ENCODE measurements around the gene CLDN7. TPM values are rescaled to one million over a fixed set of nuclear protein-coding genes. Genes with fewer than 3 reads are reported as not detected.
A peak's percentile ranks its signal among the peaks of the same experiment; 100 is the strongest.

Gene CLDN7, protein sequence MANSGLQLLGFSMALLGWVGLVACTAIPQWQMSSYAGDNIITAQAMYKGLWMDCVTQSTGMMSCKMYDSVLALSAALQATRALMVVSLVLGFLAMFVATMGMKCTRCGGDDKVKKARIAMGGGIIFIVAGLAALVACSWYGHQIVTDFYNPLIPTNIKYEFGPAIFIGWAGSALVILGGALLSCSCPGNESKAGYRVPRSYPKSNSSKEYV
- total RNA-seq: 0.10 TPM

DNA sequence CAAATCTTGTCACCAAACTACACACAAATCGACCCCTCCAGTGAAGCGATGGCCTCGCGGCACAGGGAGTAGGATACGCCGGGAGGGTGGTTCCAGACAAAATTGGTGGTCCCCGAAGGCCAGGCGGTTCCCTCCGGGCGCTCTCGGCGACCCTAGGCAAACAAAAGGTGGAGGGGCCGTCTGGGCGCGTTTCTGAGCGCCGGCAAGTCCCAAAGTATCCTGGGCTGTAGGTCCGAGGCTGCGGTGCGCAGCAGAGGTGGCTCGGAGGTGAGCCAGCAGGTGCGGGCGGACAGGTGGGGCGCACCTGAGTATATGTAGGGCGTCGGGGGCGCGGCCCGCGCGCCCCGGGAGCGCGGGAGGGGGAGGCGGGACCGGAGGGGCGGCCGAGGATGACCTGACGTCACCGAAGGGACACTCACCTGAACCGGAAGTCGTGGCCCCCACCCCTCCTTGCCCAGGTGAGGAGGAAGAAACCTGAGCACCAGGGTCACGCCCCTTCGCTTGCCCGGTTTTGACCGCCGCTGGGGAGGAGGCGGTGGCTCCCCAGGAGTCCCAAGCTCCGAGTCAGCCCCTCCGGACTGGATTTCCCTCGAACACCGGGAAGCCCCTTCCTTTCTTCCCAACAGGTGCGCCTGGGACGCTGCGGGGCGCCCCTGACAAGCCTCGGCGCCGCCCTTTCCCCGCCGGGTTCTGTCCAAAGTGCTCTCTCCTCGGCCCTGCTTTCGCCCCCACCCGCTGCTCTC, at the start of gene CLDN7:
TSS of gene CLDN7 (minus strand) at position 287 of the 743 bp plus-strand sequence. CDS start 435 bp downstream, outside the sequence.
- Histone ChIP-seq H3K4me3 (ENCODE audit: low read length) (peak within 1 kb of the TSS; percentile 30), H3K9me3 (ENCODE audit: low read depth, low read length) (no peaks in the 10 kb centered on the region), H3K4me1 (ENCODE audit: insufficient read depth, low read length) (peaks cover 38% of the 10 kb centered on the region), H3K27me3 (ENCODE audit: insufficient read depth, low read length) (peaks cover 28% of the 10 kb centered on the region)

DNA sequence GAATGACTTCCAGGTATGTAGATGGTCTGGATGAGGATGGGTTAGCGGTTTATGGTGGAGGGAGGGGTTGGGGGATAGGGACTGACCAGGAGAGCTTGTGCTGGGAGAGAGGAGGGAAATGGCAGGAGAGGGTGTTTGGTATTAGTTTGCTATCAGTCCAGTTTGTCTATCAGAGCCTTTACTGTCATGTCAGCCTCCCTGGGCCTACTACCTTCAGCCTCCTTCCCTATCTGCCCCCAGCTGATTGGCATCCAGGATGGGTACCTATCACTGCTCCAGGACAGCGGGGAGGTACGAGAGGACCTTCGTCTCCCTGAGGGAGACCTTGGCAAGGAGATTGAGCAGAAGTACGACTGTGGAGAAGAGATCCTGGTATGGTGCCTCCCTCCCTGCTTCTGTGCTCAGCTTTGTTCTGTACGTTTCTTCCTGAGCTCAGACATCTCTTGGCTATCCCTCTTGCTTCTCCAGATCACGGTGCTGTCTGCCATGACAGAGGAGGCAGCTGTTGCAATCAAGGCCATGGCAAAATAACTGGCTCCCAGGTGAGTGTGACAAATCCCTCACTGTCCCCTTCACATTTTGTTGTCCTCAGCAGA, 48.9 kb upstream of the CLDN7 start:
- H3K4me1 ChIP-seq (ENCODE audit: insufficient read depth, low read length): peaks cover 72% of the 10 kb centered on the region
- H3K4me3 ChIP-seq (ENCODE audit: low read length): no peak overlapping the region
- H3K27me3 ChIP-seq (ENCODE audit: insufficient read depth, low read length): no peaks in the 10 kb centered on the region
- no peaks in the 10 kb centered on the region for H3K9me3 ChIP-seq (ENCODE audit: low read depth, low read length)

DNA sequence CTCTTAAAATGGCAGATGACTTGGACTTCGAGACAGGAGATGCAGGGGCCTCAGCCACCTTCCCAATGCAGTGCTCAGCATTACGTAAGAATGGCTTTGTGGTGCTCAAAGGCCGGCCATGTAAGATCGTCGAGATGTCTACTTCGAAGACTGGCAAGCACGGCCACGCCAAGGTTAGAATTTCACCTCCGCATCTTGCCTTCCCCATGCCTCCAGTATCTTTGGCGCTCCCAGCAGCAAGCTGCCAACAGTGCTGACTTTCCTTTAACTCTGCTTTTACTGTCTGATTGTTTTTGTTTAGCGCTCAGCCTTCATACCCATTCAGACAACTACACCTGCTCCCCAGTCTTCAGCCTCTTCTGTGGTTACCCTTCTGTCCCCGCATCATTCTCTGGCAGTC, 47.4 kb upstream of the CLDN7 start:
- Histone ChIP-seq H3K9me3 (ENCODE audit: low read depth, low read length) (no peaks in the 10 kb centered on the region), H3K4me3 (ENCODE audit: low read length) (no peak overlapping the region), H3K4me1 (ENCODE audit: insufficient read depth, low read length) (peaks cover 64% of the 10 kb centered on the region), H3K27me3 (ENCODE audit: insufficient read depth, low read length) (no peaks in the 10 kb centered on the region)

DNA sequence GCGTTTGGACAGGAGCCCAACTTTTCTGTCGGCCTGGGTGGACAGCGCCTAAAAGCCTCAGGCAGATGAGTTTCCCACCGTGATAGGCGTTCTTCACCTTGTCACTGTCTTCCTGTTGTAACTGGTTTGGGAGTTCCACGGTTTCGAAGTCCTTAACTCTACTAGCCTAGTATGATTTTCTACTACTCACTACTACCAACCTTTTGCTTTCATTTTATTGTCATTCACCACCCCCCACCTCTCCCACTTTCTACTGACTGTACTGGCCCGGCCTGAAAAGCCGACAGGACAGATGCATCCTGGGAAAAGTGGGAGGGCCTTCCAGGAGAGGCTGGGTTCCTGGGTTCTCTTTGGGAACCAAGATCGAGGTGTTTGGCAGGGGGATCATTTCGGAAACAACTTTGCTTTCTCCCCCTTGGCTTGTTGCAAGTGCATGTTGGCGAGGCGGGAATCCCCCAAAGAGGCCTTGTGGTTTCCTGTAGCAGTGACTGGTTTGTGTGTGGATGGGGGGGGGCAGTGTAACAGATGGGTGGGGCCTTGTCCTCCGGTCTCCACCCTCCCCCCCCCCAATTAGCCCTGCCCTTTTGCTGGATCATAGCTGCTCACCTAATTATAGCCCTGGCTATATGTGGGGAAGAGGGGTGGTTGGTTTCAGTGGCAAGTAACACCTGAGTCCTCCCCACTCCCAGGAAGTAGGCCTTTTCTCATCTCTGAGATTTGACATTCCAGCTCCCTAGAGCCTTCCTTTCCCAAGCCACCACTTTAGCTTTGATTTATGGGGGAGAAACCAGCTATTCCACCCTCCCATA, 46.6 kb upstream of the CLDN7 start:
- Histone ChIP-seq H3K9me3 (ENCODE audit: low read depth, low read length) (no peaks in the 10 kb centered on the region), H3K4me3 (ENCODE audit: low read length) (peak overlapping the region; percentile 97), H3K27me3 (ENCODE audit: insufficient read depth, low read length) (no peaks in the 10 kb centered on the region), H3K4me1 (ENCODE audit: insufficient read depth, low read length) (peaks cover 56% of the 10 kb centered on the region)

DNA sequence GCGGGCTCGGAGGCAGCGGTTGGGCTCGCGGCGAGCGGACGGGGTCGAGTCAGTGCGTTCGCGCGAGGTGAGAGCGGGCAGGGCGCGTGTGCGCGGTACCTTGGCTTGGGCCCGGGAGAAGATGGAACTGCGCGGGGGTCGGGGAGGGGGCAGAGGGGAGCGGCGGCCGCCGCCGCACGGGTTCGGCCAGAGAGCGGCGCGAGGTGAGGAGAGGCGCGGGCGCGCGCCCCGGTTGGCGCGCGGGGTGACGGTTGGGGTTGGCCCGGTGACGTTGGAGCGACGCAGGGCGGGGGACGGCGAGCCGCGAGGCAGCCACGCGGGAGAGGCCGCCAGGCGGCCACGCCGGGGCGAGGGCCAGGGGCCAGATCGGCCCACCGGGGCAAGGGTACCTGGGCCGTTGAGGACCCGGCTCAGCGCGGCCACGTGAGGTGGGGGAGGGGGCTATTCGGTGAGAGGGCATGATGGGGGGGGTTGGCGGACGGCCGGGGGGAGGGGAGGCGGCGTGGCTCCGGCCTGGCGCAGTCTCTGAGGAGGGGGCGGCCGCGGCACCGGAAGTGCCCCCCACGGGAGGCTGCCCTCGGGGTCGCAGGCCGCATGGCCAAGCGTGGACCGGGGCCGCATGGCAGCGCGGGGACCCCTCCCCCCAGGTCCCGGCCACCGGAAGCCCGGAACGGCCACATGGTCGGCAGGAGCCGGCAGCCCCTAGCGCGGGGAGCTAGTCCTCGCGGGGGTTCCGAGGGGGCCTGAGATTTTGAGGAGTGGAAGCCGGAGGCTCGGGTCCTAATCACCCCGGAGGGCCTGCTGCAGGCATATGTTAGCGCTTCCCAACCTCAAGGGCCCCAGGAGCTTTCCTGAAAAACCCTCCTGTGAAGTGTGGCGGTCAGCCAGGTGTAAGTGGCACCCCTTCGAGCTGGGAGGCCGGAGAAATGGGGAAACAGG, 45.7 kb upstream of the CLDN7 start:
- H3K9me3 ChIP-seq (ENCODE audit: low read depth, low read length): no peaks in the 10 kb centered on the region
- no peaks in the 10 kb centered on the region for H3K27me3 ChIP-seq (ENCODE audit: insufficient read depth, low read length)
- peaks cover 47% of the 10 kb centered on the region for H3K4me1 ChIP-seq (ENCODE audit: insufficient read depth, low read length)
- peak overlapping the region; percentile 97 for H3K4me3 ChIP-seq (ENCODE audit: low read length)

DNA sequence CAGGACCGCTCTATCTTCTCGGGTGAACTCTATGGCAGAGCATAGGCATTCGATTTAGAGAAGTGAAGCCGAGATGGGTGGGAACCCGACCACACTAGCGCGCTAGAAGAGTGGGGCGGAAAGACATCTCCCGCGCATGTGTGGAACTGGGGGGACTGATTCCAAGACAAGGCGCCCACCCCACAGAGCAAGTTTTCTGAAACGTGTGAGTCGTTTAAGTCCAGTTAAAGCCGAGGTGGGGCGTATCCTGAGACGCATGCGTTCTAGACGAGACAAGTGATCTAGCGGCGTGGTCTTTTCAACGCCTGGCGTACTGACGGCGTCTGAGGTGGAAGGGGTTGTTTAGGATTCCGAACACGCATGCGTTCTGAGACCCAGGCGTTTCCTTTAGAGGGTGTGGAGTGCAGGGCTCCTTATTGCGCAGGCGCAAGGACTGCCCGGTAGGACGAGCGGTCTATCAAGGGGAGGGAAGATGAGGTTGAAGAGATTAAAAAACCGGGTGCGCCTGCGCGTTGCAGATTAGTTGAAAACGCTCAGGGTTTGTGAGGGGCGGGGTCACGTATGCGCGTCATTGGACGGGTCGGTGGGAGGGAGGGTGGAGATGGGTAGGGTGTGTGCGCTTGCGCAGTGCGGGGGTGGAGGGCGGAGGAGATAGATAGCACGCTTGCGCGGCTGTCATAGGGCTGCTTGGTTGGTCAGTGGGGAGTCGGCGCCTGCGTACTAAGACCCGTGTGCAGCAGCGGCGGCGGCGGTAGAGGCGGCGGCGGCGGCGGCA, 44.8 kb upstream of the CLDN7 start, which contains the start of gene EIF5A:
TSS of gene EIF5A (plus strand) at position 718 of the 775 bp plus-strand sequence. CDS start 2,008 bp downstream, outside the sequence.
- Histone ChIP-seq H3K4me1 (ENCODE audit: insufficient read depth, low read length) (peaks cover 40% of the 10 kb centered on the region), H3K4me3 (ENCODE audit: low read length) (peak within 1 kb of the TSS; percentile 97), H3K9me3 (ENCODE audit: low read depth, low read length) (no peaks in the 10 kb centered on the region), H3K27me3 (ENCODE audit: insufficient read depth, low read length) (no peaks in the 10 kb centered on the region)

DNA sequence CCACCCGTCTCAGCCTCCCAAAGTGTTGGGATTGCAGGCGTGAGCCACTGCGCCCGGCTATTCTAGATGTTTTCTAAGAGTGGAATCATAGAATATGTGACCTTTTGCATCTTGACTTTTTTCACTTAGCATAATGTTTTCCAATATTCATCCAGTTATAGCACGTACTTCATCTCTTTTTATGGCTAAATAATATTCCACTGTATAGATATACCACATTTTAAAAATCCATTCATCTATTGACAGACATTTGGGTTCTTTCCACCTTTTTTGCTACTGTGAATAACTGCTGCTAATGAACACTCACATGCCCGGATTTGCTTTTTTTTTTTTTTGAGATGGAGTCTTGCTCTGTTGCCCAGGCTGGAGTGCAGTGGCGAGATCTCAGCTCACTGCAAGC, 41.9 kb upstream of the CLDN7 start:
- Histone ChIP-seq H3K27me3 (ENCODE audit: insufficient read depth, low read length) (no peaks in the 10 kb centered on the region), H3K4me1 (ENCODE audit: insufficient read depth, low read length) (peaks cover 16% of the 10 kb centered on the region), H3K9me3 (ENCODE audit: low read depth, low read length) (no peaks in the 10 kb centered on the region), H3K4me3 (ENCODE audit: low read length) (no peak overlapping the region)

DNA sequence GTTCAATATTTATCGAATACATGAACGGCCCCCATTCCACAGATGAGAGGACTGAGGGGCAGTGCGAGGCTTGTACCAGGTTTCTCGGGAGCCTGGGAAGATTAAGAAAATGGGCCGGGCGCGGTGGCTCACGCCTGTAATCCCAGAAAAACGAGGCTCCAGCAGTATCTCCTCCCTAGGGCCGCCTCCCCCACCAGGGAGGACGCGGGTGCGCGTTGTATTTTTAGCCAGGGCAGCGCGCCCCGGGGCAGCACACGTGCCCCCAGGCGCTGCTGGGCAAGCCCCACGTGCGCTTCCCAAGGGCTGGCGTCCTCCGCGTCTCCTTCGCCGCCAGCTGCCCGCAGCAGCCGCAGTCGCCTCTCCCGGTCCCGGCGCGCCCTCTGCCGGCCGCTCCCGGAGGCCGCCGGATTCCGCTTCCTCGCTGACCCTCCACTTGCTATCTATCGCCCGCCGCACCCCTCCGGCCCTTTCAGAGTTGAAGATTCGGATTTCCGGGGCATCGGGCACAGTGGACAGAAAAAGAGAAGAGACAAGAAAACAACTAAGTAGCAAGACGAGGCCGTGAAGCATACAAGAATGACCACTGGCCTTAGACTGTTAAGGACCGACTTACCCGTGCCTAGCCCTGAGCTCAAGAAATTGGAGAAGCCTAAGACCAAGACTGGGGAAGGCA, 34.0 kb upstream of the CLDN7 start:
- Histone ChIP-seq H3K4me1 (ENCODE audit: insufficient read depth, low read length) (peaks cover 26% of the 10 kb centered on the region), H3K27me3 (ENCODE audit: insufficient read depth, low read length) (peaks cover 31% of the 10 kb centered on the region), H3K9me3 (ENCODE audit: low read depth, low read length) (no peaks in the 10 kb centered on the region), H3K4me3 (ENCODE audit: low read length) (no peak overlapping the region)

DNA sequence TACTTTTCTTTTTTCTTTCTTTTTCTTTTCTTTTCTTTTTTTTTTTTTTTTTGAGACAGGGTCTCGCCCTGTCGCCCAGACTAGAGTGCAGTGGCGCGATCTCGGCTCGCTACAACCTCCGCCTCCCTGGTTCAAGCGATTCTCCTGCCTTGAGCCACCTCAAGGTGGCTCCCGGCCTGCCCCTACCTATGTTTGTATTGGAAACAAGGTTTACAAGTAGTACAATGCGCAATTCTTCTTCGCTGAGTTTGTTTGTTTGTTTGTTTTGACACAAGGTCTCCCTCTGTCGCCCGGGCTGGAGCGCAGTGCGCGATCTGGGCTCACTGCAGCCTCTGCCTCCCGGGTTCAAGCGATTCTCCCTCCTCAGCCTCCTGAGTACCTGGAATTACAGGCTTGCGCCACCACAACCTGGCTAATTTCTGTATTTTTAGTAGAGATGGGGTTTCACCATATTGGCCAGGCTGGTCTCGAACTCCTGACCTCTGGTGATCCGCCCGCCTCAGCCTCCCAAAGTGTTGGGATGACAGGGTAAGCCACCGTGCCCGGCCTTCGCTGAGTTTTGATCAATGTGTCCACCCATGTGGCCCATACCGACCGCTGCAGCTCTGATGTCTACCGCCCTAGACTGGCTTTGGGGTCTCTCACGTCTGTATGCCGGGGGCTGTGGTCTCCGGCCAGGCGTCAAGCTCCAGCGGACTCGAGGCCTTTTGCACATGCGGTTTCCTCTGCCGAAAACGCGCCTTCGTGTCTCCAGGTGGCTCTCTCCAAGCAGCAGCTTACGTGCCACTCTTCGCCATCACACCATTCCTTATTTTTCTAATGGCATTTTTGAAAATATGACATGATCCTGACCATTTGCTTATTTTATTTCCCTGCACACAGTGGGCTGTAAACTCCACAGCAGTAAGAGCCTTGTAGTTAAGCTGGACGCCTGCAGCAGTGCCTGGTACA, 33.2 kb upstream of the CLDN7 start:
- peaks cover 31% of the 10 kb centered on the region for H3K27me3 ChIP-seq (ENCODE audit: insufficient read depth, low read length)
- H3K4me3 ChIP-seq (ENCODE audit: low read length): no peak overlapping the region
- no peaks in the 10 kb centered on the region for H3K9me3 ChIP-seq (ENCODE audit: low read depth, low read length)
- H3K4me1 ChIP-seq (ENCODE audit: insufficient read depth, low read length): peaks cover 26% of the 10 kb centered on the region

DNA sequence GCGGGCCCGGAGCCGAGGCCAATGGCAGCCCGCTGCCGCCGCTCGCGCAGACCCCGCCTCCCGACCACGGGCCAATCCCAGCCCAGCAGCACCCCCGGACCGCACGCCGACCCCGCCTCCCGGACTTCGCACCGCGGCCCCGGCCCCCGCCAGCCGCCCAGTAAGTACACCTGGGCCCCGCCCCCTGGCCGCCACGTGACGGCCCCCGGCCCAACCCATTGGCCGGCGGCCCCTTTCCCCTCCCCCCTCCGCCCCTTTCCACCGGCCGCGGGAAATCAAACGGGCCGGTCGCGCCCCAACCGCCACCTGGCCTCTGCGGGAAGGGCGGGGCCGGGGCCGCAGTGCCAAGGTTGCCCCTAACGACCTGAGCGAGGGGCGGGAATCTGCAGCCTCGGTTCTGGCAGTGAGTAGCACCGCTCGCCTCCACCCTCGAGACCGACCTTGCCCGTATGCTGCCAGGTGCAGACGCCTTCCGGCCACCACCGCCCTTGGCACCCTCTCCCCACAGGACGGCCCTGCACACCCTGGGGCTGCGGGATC, 32.4 kb upstream of the CLDN7 start, which contains the start of gene YBX2:
TSS of gene YBX2 (minus strand) at position 26 of the 540 bp plus-strand sequence. CDS start 139 bp downstream, outside the sequence.
- Histone ChIP-seq H3K27me3 (ENCODE audit: insufficient read depth, low read length) (peaks cover 31% of the 10 kb centered on the region), H3K9me3 (ENCODE audit: low read depth, low read length) (no peaks in the 10 kb centered on the region), H3K4me1 (ENCODE audit: insufficient read depth, low read length) (peaks cover 26% of the 10 kb centered on the region), H3K4me3 (ENCODE audit: low read length) (no peak within 1 kb of the TSS)

DNA sequence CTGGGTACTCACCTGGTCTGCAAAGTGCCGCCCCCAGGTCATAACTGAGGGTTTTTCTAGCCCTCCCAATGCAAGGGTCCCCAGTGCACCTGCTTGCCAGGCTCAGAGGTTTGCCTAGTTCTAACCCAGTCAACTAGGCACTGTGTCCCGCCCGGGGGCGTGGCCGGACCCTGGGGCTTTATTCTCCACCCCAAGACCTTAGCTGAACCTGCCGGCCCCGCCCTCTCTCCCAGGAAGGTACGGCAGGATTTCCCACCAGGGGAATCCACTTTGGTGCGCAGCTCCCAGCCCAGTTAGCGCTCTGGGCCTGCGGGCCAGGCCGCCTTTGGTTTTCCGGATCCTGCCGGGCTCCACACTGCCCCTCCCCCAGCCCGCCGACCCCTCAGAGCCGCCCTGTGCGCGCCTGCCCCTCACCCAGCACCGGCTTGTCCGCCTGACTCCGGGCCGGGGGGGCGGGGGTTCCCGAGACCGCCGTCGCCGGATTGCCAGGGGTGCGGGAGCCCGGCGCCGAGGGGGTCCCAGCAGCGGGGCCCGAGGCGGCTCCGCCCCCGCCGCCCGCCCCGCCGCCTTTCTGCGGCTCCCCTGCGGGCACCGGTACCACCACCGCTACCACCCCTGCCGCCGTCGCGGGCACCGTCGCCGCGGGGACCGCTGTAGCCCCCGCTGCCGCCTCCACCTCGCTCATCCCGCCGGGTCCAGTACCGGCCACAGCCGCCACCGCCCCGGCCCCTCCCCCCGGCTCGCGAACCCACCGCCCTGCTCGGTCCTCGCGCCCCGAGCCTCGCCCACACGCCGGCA, 31.7 kb upstream of the CLDN7 start:
- Histone ChIP-seq H3K4me3 (ENCODE audit: low read length) (no peak overlapping the region), H3K4me1 (ENCODE audit: insufficient read depth, low read length) (peaks cover 26% of the 10 kb centered on the region), H3K27me3 (ENCODE audit: insufficient read depth, low read length) (peaks cover 31% of the 10 kb centered on the region), H3K9me3 (ENCODE audit: low read depth, low read length) (no peaks in the 10 kb centered on the region)

Data from mononuclear cell (primary cell).